GM23338 (cell line): ENCODE results near the gene SMIM13. TPM values are rescaled to one million over a fixed set of nuclear protein-coding genes. Genes with fewer than 3 reads are reported as not detected.

Experiments used
- ATAC-seq: fragments of 200-7000 bp; cut with Tn5 transposase; 3 replicates; pipeline ENCODE4 v1.9.1; 2020
- DNase-seq: peaks from one replicate; pipeline ENCODE4 v3.0.0-alpha.2; 2015; ENCODE audit warnings: low spot score
- H2AFZ ChIP-seq: fragments of 200-600 bp; sonication (generic); 2 replicates; pipeline ENCODE4 v1.8.0; 2016; ENCODE audit warnings: antibody characterized with exemption, mild to moderate bottlenecking, moderate library complexity
- H3F3A ChIP-seq: fragments of 200-600 bp; sonication (generic); replicated peaks from 2 replicates; pipeline ENCODE4 v1.8.0; 2017; ENCODE audit warnings: antibody characterized with exemption, mixed run types, low read depth
- H3K27ac ChIP-seq: fragments of 200-600 bp; sonication (generic); 2 replicates; pipeline ENCODE4 v1.6.1; 2016; ENCODE audit warnings: low read depth
- H3K27me3 ChIP-seq: fragments of 200-600 bp; sonication (generic); 2 replicates; pipeline ENCODE4 v1.8.0; 2016; ENCODE audit warnings: mild to moderate bottlenecking, mixed run types, moderate library complexity; ENCODE audit not compliant: insufficient read depth
- H3K36me3 ChIP-seq: fragments of 200-600 bp; sonication (generic); 2 replicates; pipeline ENCODE4 v1.8.0; 2016; ENCODE audit warnings: mild to moderate bottlenecking; ENCODE audit not compliant: insufficient read depth
- H3K4me1 ChIP-seq: fragments of 200-600 bp; sonication (generic); 2 replicates; pipeline ENCODE4 v1.8.0; 2016; ENCODE audit warnings: mild to moderate bottlenecking, moderate library complexity; ENCODE audit not compliant: insufficient read depth
- H3K4me2 ChIP-seq: fragments of 200-600 bp; sonication (generic); 2 replicates; pipeline ENCODE4 v1.7.1; 2017; ENCODE audit warnings: mixed run types
- H3K4me3 ChIP-seq: fragments of 200-600 bp; sonication (generic); 2 replicates; pipeline ENCODE4 v1.6.1; 2016; ENCODE audit warnings: mixed run types
- H3K79me2 ChIP-seq: fragments of 200-600 bp; sonication (generic); replicated peaks from 2 replicates; pipeline ENCODE4 v1.8.0; 2017; ENCODE audit warnings: mild to moderate bottlenecking; ENCODE audit not compliant: insufficient read depth
- H3K9me2 ChIP-seq: fragments of 200-600 bp; sonication (generic); 2 replicates; pipeline ENCODE4 v1.8.0; 2017; ENCODE audit not compliant: insufficient read depth
- H4K20me1 ChIP-seq: fragments of 200-600 bp; sonication (generic); replicated peaks from 2 replicates; pipeline ENCODE4 v1.8.0; 2017; ENCODE audit warnings: mild to moderate bottlenecking; ENCODE audit not compliant: insufficient read depth
- H3K27ac Mint-ChIP-seq: 2 replicates; pipeline ENCODE4 v1.8.0; 2020; ENCODE audit warnings: inconsistent platforms, mild to moderate bottlenecking, moderate library complexity, mixed read lengths
- H3K27me3 Mint-ChIP-seq: 3 replicates; pipeline ENCODE4 v1.8.0; 2022; ENCODE audit warnings: low read depth, mild to moderate bottlenecking, moderate library complexity, mixed read lengths, inconsistent platforms; ENCODE audit not compliant: insufficient read depth, poor library complexity
- H3K36me3 Mint-ChIP-seq: 3 replicates; pipeline ENCODE4 v1.8.0; 2021; ENCODE audit warnings: low read depth, mild to moderate bottlenecking, inconsistent platforms, moderate library complexity, mixed read lengths
- H3K4me1 Mint-ChIP-seq: 3 replicates; pipeline ENCODE4 v1.8.0; 2020; ENCODE audit warnings: mild to moderate bottlenecking, inconsistent platforms, mixed read lengths
- H3K4me3 Mint-ChIP-seq: 3 replicates; pipeline ENCODE4 v1.8.0; 2021; ENCODE audit warnings: moderate library complexity, mild to moderate bottlenecking, inconsistent platforms, mixed read lengths
- H3K9me3 Mint-ChIP-seq: 3 replicates; pipeline ENCODE4 v1.8.0; 2020; ENCODE audit warnings: moderate library complexity, mild to moderate bottlenecking, inconsistent platforms, mixed read lengths
- ETS1 ChIP-seq: IDR thresholded peaks from 2 replicates; pipeline ENCODE4 v1.6.1; 2016; ENCODE audit warnings: antibody characterized with exemption
- POLR2AphosphoS5 ChIP-seq: IDR thresholded peaks from 2 replicates; pipeline ENCODE4 v1.6.1; 2016; ENCODE audit warnings: antibody characterized with exemption, low read depth
- STAT1 ChIP-seq: IDR thresholded peaks from one replicate; pipeline ENCODE4 v1.6.1; 2016; ENCODE audit warnings: antibody characterized with exemption; ENCODE audit not compliant: unreplicated experiment
- ZNF114 ChIP-seq: fragments of 250-450 bp; sonication (Bioruptor Pico); IDR thresholded peaks from 2 replicates; pipeline ENCODE4 v1.5.0; 2020; ENCODE audit warnings: mild to moderate bottlenecking, moderate library complexity
- ZNF462 ChIP-seq: fragments of 250-450 bp; sonication (Bioruptor Pico); IDR thresholded peaks from 2 replicates; pipeline ENCODE4 v1.5.0; 2020; ENCODE audit warnings: mild to moderate bottlenecking, moderate library complexity
- polyA plus RNA-seq: library from polyadenylated mRNA; unstranded; fragments of >200 nt; fragmentation: Nextera tagmentation; extraction: Ambion mirVana; gene quantifications from 2 replicates; pipeline ENCODE4 v1.2.1, GENCODE V29; 2016
- total RNA-seq: library from RNA; depleted of rRNA; stranded (reverse); fragments of >200 nt; shearing (Covaris generic); gene quantifications from 2 replicates; pipeline ENCODE4 v1.2.3, GENCODE V29; 2014

SMIM13 gene
- total and polyA plus RNA-seq, 2 experiments from 2014 or later = 7.2 to 12.7 TPM

- DNase-seq (no peak), ATAC-seq (no peak)
- Histone ChIP-seq H3K79me2 (peaks cover 100% of the 10 kb centered on the region), H4K20me1 (peaks cover 32% of the 10 kb centered on the region), H3K9me2 (peaks cover 6% of the 10 kb centered on the region; the same call in 1 of the 2 replicates), H3K27ac (no peak overlapping the region), H3K27me3 (no peaks in the 10 kb centered on the region), H3K4me2 (no peak overlapping the region), H3K36me3 (no peaks in the 10 kb centered on the region), H3K4me3 (no peak overlapping the region), H2AFZ (no peak overlapping the region), H3F3A (no peaks in the 10 kb centered on the region), H3K4me1 (peaks cover 36% of the 10 kb centered on the region)
- peaks cover 29% of the 10 kb centered on the region for H3K36me3 Mint-ChIP-seq
- H3K27ac Mint-ChIP-seq = no peak overlapping the region
- peaks cover 5% of the 10 kb centered on the region for H3K27me3 Mint-ChIP-seq
- H3K4me3 Mint-ChIP-seq = no peak overlapping the region
- no peak for TF ChIP-seq ZNF462
- H3K9me3 Mint-ChIP-seq = peaks cover 8% of the 10 kb centered on the region; the same call in 2 of the 3 replicates
- H3K4me1 Mint-ChIP-seq = peaks cover 38% of the 10 kb centered on the region
Observed at GRCh38 chr6:11103065-11103464, 9.4 kb downstream of the SMIM13 start.

- Histone ChIP-seq H3K79me2 (peaks cover 100% of the 10 kb centered on the region), H3K27me3 (no peaks in the 10 kb centered on the region), H3K27ac (no peak overlapping the region), H3K4me2 (no peak overlapping the region), H3K36me3 (no peaks in the 10 kb centered on the region), H3K4me3 (no peak overlapping the region), H2AFZ (no peak overlapping the region), H4K20me1 (peaks cover 18% of the 10 kb centered on the region), H3F3A (no peaks in the 10 kb centered on the region), H3K9me2 (peaks cover 6% of the 10 kb centered on the region; the same call in 1 of the 2 replicates), H3K4me1 (peaks cover 40% of the 10 kb centered on the region)
- ATAC-seq (no peak), DNase-seq (no peak)
- no peaks in the 10 kb centered on the region for H3K9me3 Mint-ChIP-seq
- no peaks in the 10 kb centered on the region for H3K27me3 Mint-ChIP-seq
- H3K27ac Mint-ChIP-seq = no peak overlapping the region
- H3K4me3 Mint-ChIP-seq = no peak overlapping the region
- peaks cover 39% of the 10 kb centered on the region for H3K4me1 Mint-ChIP-seq
- no peaks in the 10 kb centered on the region for H3K36me3 Mint-ChIP-seq
- TF ChIP-seq ZNF462 = no peak
- no peak for TF ChIP-seq STAT1
- no peak for TF ChIP-seq POLR2AphosphoS5
- TF ChIP-seq ETS1 = no peak
- TF ChIP-seq ZNF114 (CRISPR knock-in tag) = no peak
Observed at GRCh38 chr6:11108726-11109125, 15.1 kb downstream of the SMIM13 start.
